HepG2 (cell line): ENCODE data around the gene PDCD1LG2. TPM values are rescaled to one million over a fixed set of nuclear protein-coding genes. Genes with fewer than 3 reads are reported as not detected.
"Not testable (repeated sequence)": the region's sequence is repeated elsewhere in the genome, so short reads cannot be mapped to it uniquely, and the experiment has no call there.

Experiments used
- ATAC-seq: fragments of 200-7000 bp; cut with Tn5 transposase; 3 replicates; pipeline ENCODE4 v1.9.1; 2020; ENCODE audit warnings: mild to moderate bottlenecking, moderate library complexity
- BruUV-seq: library from RNA; stranded (reverse); fragments of 400-500 nt; replicated peaks from 2 replicates; lab custom pipeline; 2021; lab: Mats Ljungman, UMichigan
- CTCF ChIA-PET: fragments of 300-600 bp; formaldehyde crosslinking; extraction: SDS; loops from one replicate; lab custom pipeline; 2021; ENCODE audit warnings: low total read pairs, inconsistent platforms, low intra/inter-chr PET ratio; lab: Yijun Ruan, JAX
- POLR2A ChIA-PET: fragments of 350-600 bp; sonication (Branson Sonifier 250); formaldehyde crosslinking; loops from one replicate; lab custom pipeline; 2020; ENCODE audit warnings: antibody characterized with exemption, inconsistent platforms; lab: Yijun Ruan, JAX
- DNase-seq: peaks from one replicate; pipeline ENCODE4 v3.0.0-alpha.2; 2015; ENCODE audit warnings: low spot score
- FAIRE-seq: peaks from 3 replicates; lab custom pipeline; 2011; peaks lifted over from hg19 to GRCh38; lab: Jason Lieb, UNC
- H2AFZ ChIP-seq: one replicate; pipeline ENCODE4 v1.6.1; 2011; ENCODE audit warnings: low read length, inconsistent platforms
- H3K27ac ChIP-seq: fragments of 300-600 bp; 3 replicates; pipeline ENCODE4 v1.8.0; 2011; ENCODE audit warnings: mixed run types, mild to moderate bottlenecking, mixed read lengths, low read length, inconsistent platforms; ENCODE audit not compliant: insufficient read depth; ENCODE audit errors: extremely low read length
- H3K27me3 ChIP-seq, 2 experiments: fragments of 200-600 bp in 1 of 2; 2 replicates in 1 of 2; 3 replicates in 1 of 2; pipeline versions ENCODE4 v1.6.0 to v1.8.0; 2011; ENCODE audit warnings: low read length in 2 of 2, mild to moderate bottlenecking in 2 of 2, moderate library complexity in 2 of 2, inconsistent platforms in 1 of 2; ENCODE audit not compliant: insufficient read depth in 2 of 2, control insufficient read depth in 1 of 2
- H3K36me3 ChIP-seq, 2 experiments: fragments of 200-600 bp in 1 of 2; replicated peaks in 1 of 2; 2 replicates in 1 of 2; 3 replicates in 1 of 2; pipeline versions ENCODE4 v1.5.1 to v1.8.0; 2011; ENCODE audit warnings: low read length in 2 of 2, inconsistent platforms in 1 of 2; ENCODE audit not compliant: insufficient read depth in 2 of 2, control insufficient read depth in 1 of 2
- H3K4me1 ChIP-seq: 2 replicates; pipeline ENCODE4 v1.5.1; 2012; ENCODE audit warnings: low read length, inconsistent platforms; ENCODE audit not compliant: insufficient read depth
- H3K4me2 ChIP-seq: 2 replicates; pipeline ENCODE4 v1.6.0; 2011; ENCODE audit warnings: low read depth, low read length, inconsistent platforms
- H3K4me3 ChIP-seq, 3 experiments: fragments of 200-600 bp in 1 of 3; sonication (generic), shearing (Covaris generic) in 1 of 3; replicated peaks in 1 of 3; 2 replicates each; pipeline ENCODE4 v1.5.1; 2011 to 2016; ENCODE audit warnings: low read length in 3 of 3, inconsistent platforms in 2 of 3, low read depth in 2 of 3, mild to moderate bottlenecking in 2 of 3, control low read depth in 1 of 3, mixed read lengths in 1 of 3; ENCODE audit not compliant: insufficient read depth in 1 of 3
- H3K79me2 ChIP-seq: one replicate; pipeline ENCODE4 v1.6.1; 2011; ENCODE audit warnings: low read length, inconsistent platforms; ENCODE audit not compliant: insufficient read depth
- H3K9ac ChIP-seq: 2 replicates; pipeline ENCODE4 v1.6.0; 2011; ENCODE audit warnings: mild to moderate bottlenecking, low read depth, low read length, inconsistent platforms; ENCODE audit not compliant: insufficient read depth
- H3K9me3 ChIP-seq: 2 replicates; pipeline ENCODE4 v1.5.1; 2012; ENCODE audit warnings: mild to moderate bottlenecking, low read length
- H4K20me1 ChIP-seq: 2 replicates; pipeline ENCODE4 v1.6.0; 2011; ENCODE audit warnings: inconsistent platforms, mild to moderate bottlenecking, low read length, moderate library complexity; ENCODE audit not compliant: insufficient read depth
- ATF7 ChIP-seq, 2 experiments: fragments of 450-650 bp in 1 of 2; sonication (generic) in 1 of 2; formaldehyde crosslinking in 1 of 2; IDR thresholded peaks; 2 replicates each; pipeline versions ENCODE4 v1.4.0 to v1.6.1; 2016 to 2020; ENCODE audit warnings: antibody characterized with exemption in 1 of 2, mild to moderate bottlenecking in 1 of 2, missing genetic modification reagents in 1 of 2
- CBX5 ChIP-seq: sonication (generic); formaldehyde crosslinking; IDR thresholded peaks from 2 replicates; pipeline ENCODE4 v1.4.0; 2020; ENCODE audit warnings: missing genetic modification reagents, borderline replicate concordance
- CENPX ChIP-seq: sonication (generic); formaldehyde crosslinking; IDR thresholded peaks from 2 replicates; pipeline ENCODE4 v1.9.0; 2021; ENCODE audit warnings: mild to moderate bottlenecking, missing genetic modification reagents, moderate library complexity
- USF2 ChIP-seq, 2 experiments: sonication (generic) in 1 of 2; formaldehyde crosslinking in 1 of 2; IDR thresholded peaks; 2 replicates each; pipeline versions ENCODE4 v1.5.1 to v1.6.1; 2011 to 2020; ENCODE audit warnings: borderline replicate concordance in 1 of 2, low read depth in 1 of 2, low read length in 1 of 2, mild to moderate bottlenecking in 1 of 2, missing genetic modification reagents in 1 of 2, moderate library complexity in 1 of 2
- ZFP1 ChIP-seq: IDR thresholded peaks from 2 replicates; pipeline ENCODE4 v1.6.1; 2016
- ZNF121 ChIP-seq: sonication (generic); formaldehyde crosslinking; IDR thresholded peaks from 2 replicates; pipeline ENCODE4 v1.5.0; 2020; ENCODE audit warnings: mild to moderate bottlenecking, missing genetic modification reagents
- ZNF326 ChIP-seq: sonication (generic); formaldehyde crosslinking; IDR thresholded peaks from 2 replicates; pipeline ENCODE4 v1.4.0; 2020; ENCODE audit warnings: missing genetic modification reagents, borderline replicate concordance
- WGBS: methylation state at CpG from one replicate; pipeline ENCODE4 v1.1.6; 2017; ENCODE audit warnings: low lambda C conversion rate; 5-methylcytosine and 5-hydroxymethylcytosine counted together
- in situ Hi-C: cut with HindIII; loops from 2 replicates; pipeline ENCODE4 v1.10.0; 2017; ENCODE audit warnings: low pct_unique_long_range_greater_than_20kb; ENCODE audit not compliant: extremely low pct_ligation_motif_present
- intact Hi-C: fragments of 100-400 bp; cut with micrococcal nuclease; formaldehyde crosslinking; loops from one replicate; pipeline ENCODE4 v1.10.0; 2022; ENCODE audit not compliant: unreplicated experiment
- polyA plus RNA-seq, 8 experiments: library from polyadenylated mRNA; depleted of rRNA in 3 of 8; stranded (reverse) in 7 of 8; unstranded in 1 of 8; fragments of >200 nt; fragmentation: Illumina TruSeq in 4 of 8; extraction: Trizol in 4 of 8; gene quantifications; 2 replicates each; pipeline versions ENCODE4 v1.2.1 to v1.2.3, GENCODE V29; 2011 to 2016; ENCODE audit warnings: low read depth in 4 of 8, missing spikeins in 1 of 8, mixed read lengths in 1 of 8; ENCODE audit not compliant: insufficient read depth in 1 of 8
- total RNA-seq, 5 experiments: library from RNA; depleted of rRNA; stranded (reverse); fragments of >200 nt; fragmentation: Illumina TruSeq; extraction: Trizol; gene quantifications; 2 replicates each; pipeline ENCODE4 v1.2.3, GENCODE V29; 2016; ENCODE audit warnings: low read depth in 1 of 5
- TF ChIP-seq, protein P1 (sequence below): sonication (generic); formaldehyde crosslinking; IDR thresholded peaks from 2 replicates; pipeline ENCODE4 v1.4.0; 2020; ENCODE audit warnings: mild to moderate bottlenecking, missing genetic modification reagents, borderline replicate concordance
- TF ChIP-seq, protein P2 (sequence below): IDR thresholded peaks from 2 replicates; pipeline ENCODE4 v1.6.1; 2012; ENCODE audit warnings: low read depth, low read length, improper control_type of control experiment

Gene PDCD1LG2
- total and polyA plus RNA-seq, 2 of the 13 experiments (the other 11 are each of a cell fraction or from before 2014, with no cell fraction given) = not detected

DNA sequence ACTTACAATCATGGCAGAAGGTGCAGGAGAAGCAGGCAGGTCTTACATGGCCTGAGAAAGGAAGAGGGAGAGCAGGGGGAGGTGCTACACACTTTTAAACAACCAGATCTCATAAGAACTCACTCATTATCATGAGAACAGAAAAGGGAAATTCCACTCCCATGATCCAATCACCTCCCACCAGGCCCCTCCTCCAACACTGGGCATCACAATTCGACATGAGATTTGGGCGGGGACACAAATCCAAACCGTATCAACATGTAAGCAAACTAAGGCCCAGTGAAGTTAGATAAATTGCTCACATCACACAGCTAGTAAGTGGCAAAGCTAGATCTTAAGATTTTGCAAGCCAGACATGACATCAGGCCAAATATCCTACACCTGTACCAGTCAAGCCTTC, 70.3 kb downstream of the PDCD1LG2 start:
- Histone ChIP-seq H3K4me3 (no peak overlapping the region), H3K36me3 (no peaks in the 10 kb centered on the region), H3K4me1 (no peaks in the 10 kb centered on the region), H3K27ac (no peak overlapping the region), H3K27me3 (no peaks in the 10 kb centered on the region), H3K9ac (no peak overlapping the region), H4K20me1 (no peaks in the 10 kb centered on the region), H3K9me3 (no peaks in the 10 kb centered on the region), H2AFZ (no peak overlapping the region), H3K79me2 (no peaks in the 10 kb centered on the region), H3K4me2 (no peak overlapping the region)
- TF ChIP-seq CBX5 (CRISPR knock-in tag) (no peak), ZNF326 (no peak), ATF7 (IDR thresholded peaks at IDR 0.05) (no peak), ATF7 (CRISPR knock-in tag; IDR thresholded peaks at IDR 0.05) (no peak), CENPX (CRISPR knock-in tag) (no peak), ZNF121 (CRISPR knock-in tag) (no peak), ZFP1 (no peak), USF2 (IDR thresholded peaks at IDR 0.05; ENCODE audit: low read depth, low read length) (no peak), USF2 (CRISPR knock-in tag; IDR thresholded peaks at IDR 0.05; ENCODE audit: borderline replicate concordance) (no peak)
- TF ChIP-seq, protein P1, sequence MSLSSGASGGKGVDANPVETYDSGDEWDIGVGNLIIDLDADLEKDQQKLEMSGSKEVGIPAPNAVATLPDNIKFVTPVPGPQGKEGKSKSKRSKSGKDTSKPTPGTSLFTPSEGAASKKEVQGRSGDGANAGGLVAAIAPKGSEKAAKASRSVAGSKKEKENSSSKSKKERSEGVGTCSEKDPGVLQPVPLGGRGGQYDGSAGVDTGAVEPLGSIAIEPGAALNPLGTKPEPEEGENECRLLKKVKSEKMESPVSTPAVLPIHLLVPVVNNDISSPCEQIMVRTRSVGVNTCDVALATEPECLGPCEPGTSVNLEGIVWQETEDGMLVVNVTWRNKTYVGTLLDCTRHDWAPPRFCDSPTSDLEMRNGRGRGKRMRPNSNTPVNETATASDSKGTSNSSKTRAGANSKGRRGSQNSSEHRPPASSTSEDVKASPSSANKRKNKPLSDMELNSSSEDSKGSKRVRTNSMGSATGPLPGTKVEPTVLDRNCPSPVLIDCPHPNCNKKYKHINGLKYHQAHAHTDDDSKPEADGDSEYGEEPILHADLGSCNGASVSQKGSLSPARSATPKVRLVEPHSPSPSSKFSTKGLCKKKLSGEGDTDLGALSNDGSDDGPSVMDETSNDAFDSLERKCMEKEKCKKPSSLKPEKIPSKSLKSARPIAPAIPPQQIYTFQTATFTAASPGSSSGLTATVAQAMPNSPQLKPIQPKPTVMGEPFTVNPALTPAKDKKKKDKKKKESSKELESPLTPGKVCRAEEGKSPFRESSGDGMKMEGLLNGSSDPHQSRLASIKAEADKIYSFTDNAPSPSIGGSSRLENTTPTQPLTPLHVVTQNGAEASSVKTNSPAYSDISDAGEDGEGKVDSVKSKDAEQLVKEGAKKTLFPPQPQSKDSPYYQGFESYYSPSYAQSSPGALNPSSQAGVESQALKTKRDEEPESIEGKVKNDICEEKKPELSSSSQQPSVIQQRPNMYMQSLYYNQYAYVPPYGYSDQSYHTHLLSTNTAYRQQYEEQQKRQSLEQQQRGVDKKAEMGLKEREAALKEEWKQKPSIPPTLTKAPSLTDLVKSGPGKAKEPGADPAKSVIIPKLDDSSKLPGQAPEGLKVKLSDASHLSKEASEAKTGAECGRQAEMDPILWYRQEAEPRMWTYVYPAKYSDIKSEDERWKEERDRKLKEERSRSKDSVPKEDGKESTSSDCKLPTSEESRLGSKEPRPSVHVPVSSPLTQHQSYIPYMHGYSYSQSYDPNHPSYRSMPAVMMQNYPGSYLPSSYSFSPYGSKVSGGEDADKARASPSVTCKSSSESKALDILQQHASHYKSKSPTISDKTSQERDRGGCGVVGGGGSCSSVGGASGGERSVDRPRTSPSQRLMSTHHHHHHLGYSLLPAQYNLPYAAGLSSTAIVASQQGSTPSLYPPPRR (CRISPR knock-in tag) = no peak
- TF ChIP-seq, protein P2, sequence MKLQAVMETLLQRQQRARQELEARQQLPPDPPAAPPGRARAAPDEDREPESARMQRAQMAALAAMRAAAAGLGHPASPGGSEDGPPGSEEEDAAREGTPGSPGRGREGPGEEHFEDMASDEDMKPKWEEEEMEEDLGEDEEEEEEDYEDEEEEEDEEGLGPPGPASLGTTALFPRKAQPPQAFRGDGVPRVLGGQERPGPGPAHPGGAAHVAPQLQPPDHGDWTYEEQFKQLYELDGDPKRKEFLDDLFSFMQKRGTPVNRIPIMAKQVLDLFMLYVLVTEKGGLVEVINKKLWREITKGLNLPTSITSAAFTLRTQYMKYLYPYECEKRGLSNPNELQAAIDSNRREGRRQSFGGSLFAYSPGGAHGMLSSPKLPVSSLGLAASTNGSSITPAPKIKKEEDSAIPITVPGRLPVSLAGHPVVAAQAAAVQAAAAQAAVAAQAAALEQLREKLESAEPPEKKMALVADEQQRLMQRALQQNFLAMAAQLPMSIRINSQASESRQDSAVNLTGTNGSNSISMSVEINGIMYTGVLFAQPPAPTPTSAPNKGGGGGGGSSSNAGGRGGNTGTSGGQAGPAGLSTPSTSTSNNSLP = no peak
- intact Hi-C loops (no loop called here), in situ Hi-C loops (loop anchor here (25.0 kb wide), 1 partner anchor 818 kb away; no protein-coding TSS in a partner anchor)
- FAIRE-seq (no peak), ATAC-seq (no peak), DNase-seq (no peak)
- POLR2A ChIA-PET = no interaction called here
- BruUV-seq = no TSS peak
- CTCF ChIA-PET = no interaction called here
- WGBS = 0% methylated on average over 3 of the region's 3 CpGs

GRCh38 chr9:5581706-5582105, 71.4 kb downstream of the PDCD1LG2 start:
- H3K27me3 ChIP-seq, H4K20me1 ChIP-seq, POLR2A ChIA-PET, H3K9me3 ChIP-seq, ATAC-seq, H3K4me2 ChIP-seq, CTCF ChIA-PET, H3K36me3 ChIP-seq, BruUV-seq, H3K27ac ChIP-seq, H3K4me3 ChIP-seq, H3K79me2 ChIP-seq, FAIRE-seq, intact Hi-C loops, H2AFZ ChIP-seq, DNase-seq, H3K9ac ChIP-seq, H3K4me1 ChIP-seq: not testable (repeated sequence)
- WGBS = 24% methylated on average over 2 of the region's 2 CpGs
- in situ Hi-C loops = loop anchor here (25.0 kb wide), 1 partner anchor 819 kb away; no protein-coding TSS in a partner anchor
